ENCODE data around the gene SORCS3.

GRCh38 chr10:104777086-104777799, 136.2 kb downstream of the SORCS3 start:
- TF ChIP-seq, protein P1, sequence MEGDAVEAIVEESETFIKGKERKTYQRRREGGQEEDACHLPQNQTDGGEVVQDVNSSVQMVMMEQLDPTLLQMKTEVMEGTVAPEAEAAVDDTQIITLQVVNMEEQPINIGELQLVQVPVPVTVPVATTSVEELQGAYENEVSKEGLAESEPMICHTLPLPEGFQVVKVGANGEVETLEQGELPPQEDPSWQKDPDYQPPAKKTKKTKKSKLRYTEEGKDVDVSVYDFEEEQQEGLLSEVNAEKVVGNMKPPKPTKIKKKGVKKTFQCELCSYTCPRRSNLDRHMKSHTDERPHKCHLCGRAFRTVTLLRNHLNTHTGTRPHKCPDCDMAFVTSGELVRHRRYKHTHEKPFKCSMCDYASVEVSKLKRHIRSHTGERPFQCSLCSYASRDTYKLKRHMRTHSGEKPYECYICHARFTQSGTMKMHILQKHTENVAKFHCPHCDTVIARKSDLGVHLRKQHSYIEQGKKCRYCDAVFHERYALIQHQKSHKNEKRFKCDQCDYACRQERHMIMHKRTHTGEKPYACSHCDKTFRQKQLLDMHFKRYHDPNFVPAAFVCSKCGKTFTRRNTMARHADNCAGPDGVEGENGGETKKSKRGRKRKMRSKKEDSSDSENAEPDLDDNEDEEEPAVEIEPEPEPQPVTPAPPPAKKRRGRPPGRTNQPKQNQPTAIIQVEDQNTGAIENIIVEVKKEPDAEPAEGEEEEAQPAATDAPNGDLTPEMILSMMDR (IDR thresholded peaks at IDR 0.05), result no peak
- no peak for TF ChIP-seq EZH2 (IDR thresholded peaks at IDR 0.05; ENCODE audit: borderline replicate concordance, insufficient read depth, low read depth, low read length, poor library complexity, severe bottlenecking)

Measured in B cell (primary cell).